Thoracic aorta (tissue), 2 donors: ENCODE measurements around the gene ERI3. TPM values are rescaled to one million over a fixed set of nuclear protein-coding genes. Genes with fewer than 3 reads are reported as not detected.

Experiments used
- ATAC-seq: fragments of 150-250 bp; one replicate; pipeline ENCODE4 v1.8.0; 2017; ENCODE audit warnings: low read depth; ENCODE audit not compliant: insufficient number of reproducible peaks, low FRiP score
- DNase-seq: peaks from one replicate; pipeline ENCODE4 v3.0.0-alpha.2; 2020; ENCODE audit warnings: low spot score
- H3K27ac ChIP-seq, 2 donors: fragments of 200-600 bp; sonication (generic); 1 replicate in 1 of 2; 2 replicates in 1 of 2; pipeline ENCODE4 v1.5.1; 2016; ENCODE audit warnings: mild to moderate bottlenecking in 2 of 2, moderate library complexity in 2 of 2
- H3K27me3 ChIP-seq: fragments of 200-600 bp; sonication (generic); replicated peaks from 2 replicates; pipeline ENCODE4 v1.6.0; 2016; ENCODE audit warnings: mild to moderate bottlenecking; ENCODE audit not compliant: insufficient read depth
- H3K36me3 ChIP-seq: fragments of 200-600 bp; sonication (generic); one replicate; pipeline ENCODE4 v1.5.1; 2016
- H3K4me1 ChIP-seq, 2 donors: fragments of 200-600 bp; sonication (generic); 1 replicate in 1 of 2; 2 replicates in 1 of 2; pipeline versions ENCODE4 v1.5.1 to v1.6.0; 2016; ENCODE audit warnings: low read depth in 2 of 2, mild to moderate bottlenecking in 1 of 2; ENCODE audit not compliant: control insufficient read depth in 1 of 2
- H3K4me3 ChIP-seq: fragments of 200-600 bp; sonication (generic); 2 replicates; pipeline ENCODE4 v1.5.1; 2016; ENCODE audit warnings: mild to moderate bottlenecking
- H3K9me3 ChIP-seq: fragments of 200-600 bp; sonication (generic); 2 replicates; pipeline ENCODE4 v1.5.1; 2016
- CTCF ChIP-seq: fragments of 200-600 bp; sonication (generic); IDR thresholded peaks from one replicate; pipeline ENCODE4 v1.5.1; 2019; ENCODE audit warnings: antibody characterized with exemption
- total RNA-seq, 2 donors: library from RNA; depleted of rRNA; stranded (reverse); fragments of >200 nt; gene quantifications; one replicate each; pipeline versions ENCODE4 v1.1.0 to v1.2.3, GENCODE V29; 2016

Gene ERI3
- total RNA-seq, 2 donors from 2014 or later: 41.5 to 96.3 TPM

GRCh38 chr1:44227211-44227610 lies 127.8 kb downstream of the ERI3 start:
- Histone ChIP-seq H3K27ac (no peak overlapping the region), H3K27me3 (no peaks in the 10 kb centered on the region), H3K36me3 (peaks cover 3% of the 10 kb centered on the region), H3K4me3 (no peak overlapping the region), H3K4me1 (no peaks in the 10 kb centered on the region), H3K9me3 (no peaks in the 10 kb centered on the region)
- TF ChIP-seq CTCF: no peak
- no peak for DNase-seq
- ATAC-seq: no peak

- Histone ChIP-seq H3K27me3 (no peaks in the 10 kb centered on the region), H3K27ac (no peak overlapping the region), H3K4me1 (no peaks in the 10 kb centered on the region), H3K36me3 (peaks cover 11% of the 10 kb centered on the region), H3K4me3 (no peak overlapping the region), H3K9me3 (no peaks in the 10 kb centered on the region)
- DNase-seq: no peak
- ATAC-seq: no peak
- no peak for TF ChIP-seq CTCF
These were observed 129.3 kb downstream of the ERI3 start for GRCh38 chr1:44225761-44226160.

- Histone ChIP-seq H3K36me3 (peaks cover 35% of the 10 kb centered on the region), H3K4me1 (no peaks in the 10 kb centered on the region), H3K4me3 (no peak overlapping the region), H3K27ac (no peak overlapping the region), H3K27me3 (no peaks in the 10 kb centered on the region), H3K9me3 (no peaks in the 10 kb centered on the region)
- DNase-seq: no peak
- TF ChIP-seq CTCF: no peak
- no peak for ATAC-seq
These were observed 131.9 kb downstream of the ERI3 start for GRCh38 chr1:44223187-44223610.

- DNase-seq (no peak), ATAC-seq (no peak)
- Histone ChIP-seq H3K27me3 (no peaks in the 10 kb centered on the region), H3K4me3 (no peak overlapping the region), H3K4me1 (no peaks in the 10 kb centered on the region), H3K27ac (no peak overlapping the region), H3K36me3 (peaks cover 35% of the 10 kb centered on the region), H3K9me3 (no peaks in the 10 kb centered on the region)
- TF ChIP-seq CTCF: no peak
These were observed 132.5 kb downstream of the ERI3 start for GRCh38 chr1:44222397-44223186.

GRCh38 chr1:44221769-44222168 lies 133.3 kb downstream of the ERI3 start:
- H3K4me1 ChIP-seq: no peaks in the 10 kb centered on the region
- H3K36me3 ChIP-seq: peaks cover 35% of the 10 kb centered on the region
- no peak for TF ChIP-seq CTCF
- H3K27me3 ChIP-seq: no peaks in the 10 kb centered on the region
- H3K4me3 ChIP-seq: no peak overlapping the region
- no peak overlapping the region for H3K27ac ChIP-seq
- no peak for ATAC-seq
- DNase-seq: no peak
- H3K9me3 ChIP-seq: no peaks in the 10 kb centered on the region
